Measurements from ENCODE around the gene KIAA1217.
"Not testable (repeated sequence)": the region's sequence is repeated elsewhere in the genome, so short reads cannot be mapped to it uniquely, and the experiment has no call there.

KIAA1217 gene

GRCh38 chr10:24340446-24340845, 131.5 kb downstream of the KIAA1217 start:
- DNase-seq (ENCODE audit: low read depth), result no peak

- DNase-seq (ENCODE audit: low read depth), result no peak
These were observed 131.9 kb downstream of the KIAA1217 start for GRCh38 chr10:24340883-24341282.

GRCh38 chr10:24341371-24341770, 132.4 kb downstream of the KIAA1217 start:
- DNase-seq (ENCODE audit: low read depth), result no peak

GRCh38 chr10:24341897-24342296, 133.0 kb downstream of the KIAA1217 start:
- DNase-seq (ENCODE audit: low read depth), result no peak

GRCh38 chr10:24343686-24344085, 134.7 kb downstream of the KIAA1217 start:
- DNase-seq (ENCODE audit: low read depth), result no peak

GRCh38 chr10:24344279-24344678, 135.3 kb downstream of the KIAA1217 start:
- no peak for DNase-seq (ENCODE audit: low read depth)

GRCh38 chr10:24344695-24345463, 135.9 kb downstream of the KIAA1217 start:
- no peak for DNase-seq (ENCODE audit: low read depth)

GRCh38 chr10:24346877-24347519, 138.1 kb downstream of the KIAA1217 start:
- no peak for DNase-seq (ENCODE audit: low read depth)

GRCh38 chr10:24349379-24350001, 140.6 kb downstream of the KIAA1217 start:
- no peak for DNase-seq (ENCODE audit: low read depth)

- no peak for DNase-seq (ENCODE audit: low read depth)
These were observed 141.4 kb downstream of the KIAA1217 start for GRCh38 chr10:24350070-24350921.

- DNase-seq (ENCODE audit: low read depth), result not testable (repeated sequence)
These were observed 141.9 kb downstream of the KIAA1217 start for GRCh38 chr10:24350922-24351225.

- no peak for DNase-seq (ENCODE audit: low read depth)
These were observed 143.0 kb downstream of the KIAA1217 start for GRCh38 chr10:24351961-24352360.

GRCh38 chr10:24352399-24352798, 143.5 kb downstream of the KIAA1217 start:
- no peak for DNase-seq (ENCODE audit: low read depth)

GRCh38 chr10:24353319-24353718, 144.4 kb downstream of the KIAA1217 start:
- DNase-seq (ENCODE audit: low read depth), result no peak

- no peak for DNase-seq (ENCODE audit: low read depth)
These were observed 146.2 kb downstream of the KIAA1217 start for GRCh38 chr10:24355056-24355688.

- no peak for DNase-seq (ENCODE audit: low read depth)
These were observed 148.5 kb downstream of the KIAA1217 start for GRCh38 chr10:24357344-24358004.

- no peak for DNase-seq (ENCODE audit: low read depth)
These were observed 149.1 kb downstream of the KIAA1217 start for GRCh38 chr10:24358022-24358421.

GRCh38 chr10:24360282-24361127, 151.6 kb downstream of the KIAA1217 start:
- DNase-seq (ENCODE audit: low read depth), result no peak

- DNase-seq (ENCODE audit: low read depth), result no peak
These were observed 154.1 kb downstream of the KIAA1217 start for GRCh38 chr10:24363070-24363469.

- no peak for DNase-seq (ENCODE audit: low read depth)
These were observed 158.8 kb downstream of the KIAA1217 start for GRCh38 chr10:24367688-24368087.

All from stimulated activated CD4-positive, alpha-beta T cell treated with anti-CD3 and anti-CD28 coated beads, Interleukin-2, amount 100 ng/mL, for 4 hours (primary cell).